K562 (cell line): ENCODE data around the gene CNP. TPM values are rescaled to one million over a fixed set of nuclear protein-coding genes. Genes with fewer than 3 reads are reported as not detected.

Source experiments
- ATAC-seq: fragments of 200-7000 bp; cut with Tn5 transposase; 3 replicates; pipeline ENCODE4 v1.9.1; 2020; ENCODE audit warnings: moderate library complexity
- BruUV-seq: library from RNA; stranded (reverse); fragments of 400-500 nt; replicated peaks from 2 replicates; lab custom pipeline; 2021; lab: Mats Ljungman, UMichigan
- CTCF ChIA-PET: fragments of 300-600 bp; formaldehyde crosslinking; extraction: SDS; loops from one replicate; lab custom pipeline; 2021; ENCODE audit warnings: low intra/inter-chr PET ratio; lab: Yijun Ruan, JAX
- POLR2A ChIA-PET: fragments of 300-600, 350-650 bp; sonication (Branson Sonifier 250); formaldehyde crosslinking; extraction: SDS; loops from one replicate; lab custom pipeline; 2021; ENCODE audit warnings: antibody characterized with exemption, inconsistent platforms; lab: Yijun Ruan, JAX
- DNase-seq, 4 experiments: peaks; one replicate each; pipeline versions ENCODE4 v3.0.0 to v3.0.0-alpha.2; 2011 to 2018; ENCODE audit warnings: low spot score in 3 of 4, mixed read lengths in 3 of 4; ENCODE audit errors: extremely low read depth in 1 of 4
- FAIRE-seq: peaks from 2 replicates; lab custom pipeline; 2011; peaks lifted over from hg19 to GRCh38; lab: Jason Lieb, UNC
- H2AFZ ChIP-seq: 2 replicates; pipeline ENCODE4 v1.6.0; 2011; ENCODE audit warnings: low read depth, low read length, control low read depth, inconsistent platforms
- H3K27ac ChIP-seq: fragments of 200-600 bp; 3 replicates; pipeline ENCODE4 v1.8.0; 2011; ENCODE audit warnings: low read depth, mild to moderate bottlenecking, control low read depth, inconsistent platforms, low read length, moderate library complexity, mixed read lengths; ENCODE audit errors: extremely low read depth
- H3K27me3 ChIP-seq, 2 experiments: fragments of 300-600 bp in 1 of 2; 2 replicates in 1 of 2; 3 replicates in 1 of 2; pipeline versions ENCODE4 v1.6.0 to v1.8.0; 2011; ENCODE audit warnings: inconsistent platforms in 2 of 2, low read length in 2 of 2, mild to moderate bottlenecking in 1 of 2, mixed read lengths in 1 of 2, moderate library complexity in 1 of 2; ENCODE audit not compliant: control insufficient read depth in 2 of 2, insufficient read depth in 2 of 2
- H3K36me3 ChIP-seq: fragments of 300-600 bp; 3 replicates; pipeline ENCODE4 v1.8.0; 2011; ENCODE audit warnings: mild to moderate bottlenecking, low read length, inconsistent platforms; ENCODE audit not compliant: control insufficient read depth, insufficient read depth
- H3K4me1 ChIP-seq, 2 experiments: fragments of 200-600 bp in 1 of 2; replicated peaks in 1 of 2; 2 replicates in 1 of 2; 3 replicates in 1 of 2; pipeline versions ENCODE4 v1.5.1 to v1.8.0; 2011; ENCODE audit warnings: inconsistent platforms in 2 of 2, low read length in 2 of 2, mild to moderate bottlenecking in 1 of 2, mixed read lengths in 1 of 2, moderate library complexity in 1 of 2; ENCODE audit not compliant: control insufficient read depth in 2 of 2, insufficient read depth in 2 of 2
- H3K4me2 ChIP-seq: 2 replicates; pipeline ENCODE4 v1.6.1; 2011; ENCODE audit warnings: low read length, control low read depth, inconsistent platforms, mixed read lengths; ENCODE audit not compliant: insufficient read depth
- H3K4me3 ChIP-seq: fragments of 200-600 bp; sonication (generic), shearing (Covaris generic); 2 replicates; pipeline ENCODE4 v1.5.1; 2016; ENCODE audit warnings: control low read depth, inconsistent platforms
- H3K79me2 ChIP-seq: fragments of 200-600 bp; 3 replicates; pipeline ENCODE4 v1.8.0; 2011; ENCODE audit warnings: low read length, inconsistent platforms; ENCODE audit not compliant: control insufficient read depth, insufficient read depth
- H3K9ac ChIP-seq, 2 experiments: 2 replicates each; pipeline versions ENCODE4 v1.6.0 to v1.6.1; 2011; ENCODE audit warnings: low read depth in 2 of 2, low read length in 2 of 2, control low read depth in 1 of 2, inconsistent platforms in 1 of 2, mild to moderate bottlenecking in 1 of 2, mixed read lengths in 1 of 2; ENCODE audit not compliant: insufficient read depth in 1 of 2
- H3K9me1 ChIP-seq: one replicate; pipeline ENCODE4 v1.6.0; 2011; ENCODE audit warnings: inconsistent platforms, mild to moderate bottlenecking, low read length, moderate library complexity; ENCODE audit not compliant: control insufficient read depth, insufficient read depth
- H3K9me3 ChIP-seq: replicated peaks from 2 replicates; pipeline ENCODE4 v1.5.1; 2011; ENCODE audit warnings: low read depth, low read length, inconsistent platforms; ENCODE audit not compliant: control insufficient read depth, insufficient read depth
- H4K20me1 ChIP-seq: replicated peaks from 2 replicates; pipeline ENCODE4 v1.6.1; 2011; ENCODE audit warnings: low read length, inconsistent platforms, mixed read lengths; ENCODE audit not compliant: control insufficient read depth, insufficient read depth
- FOSL1 ChIP-seq: fragments of 200-800 bp; sonication (Bioruptor generic); conservative IDR thresholded peaks from 2 replicates; pipeline ENCODE4 v1.6.1; 2016; ENCODE audit warnings: missing genetic modification characterization, missing compliant biosample characterization
- MYNN ChIP-seq, 2 experiments: sonication (generic); formaldehyde crosslinking in 1 of 2; IDR thresholded peaks; 2 replicates each; pipeline versions ENCODE4 v1.5.0 to v1.6.1; 2016 to 2020; ENCODE audit warnings: antibody characterized with exemption in 1 of 2, missing genetic modification reagents in 1 of 2
- NFATC3 ChIP-seq: fragments of 450-650 bp; IDR thresholded peaks from 2 replicates; pipeline ENCODE4 v1.6.1; 2017; ENCODE audit warnings: mild to moderate bottlenecking
- POLR2A ChIP-seq: fragments of 450-650 bp; conservative IDR thresholded peaks from 2 replicates; pipeline ENCODE4 v1.6.1; 2016
- POLR2AphosphoS2 ChIP-seq: IDR thresholded peaks from 2 replicates; pipeline ENCODE4 v1.6.1; 2012; ENCODE audit warnings: low read length, improper control_type of control experiment
- POLR2G ChIP-seq: fragments of 200-400 bp; formaldehyde crosslinking; IDR thresholded peaks from 2 replicates; pipeline ENCODE4 v1.6.1; 2017; ENCODE audit warnings: low read depth, mild to moderate bottlenecking, antibody characterized with exemption, low read length, moderate library complexity
- RBFOX2 ChIP-seq: fragments of 200-400 bp; formaldehyde crosslinking; IDR thresholded peaks from 2 replicates; pipeline ENCODE4 v1.6.1; 2017; ENCODE audit warnings: low read depth, mild to moderate bottlenecking, low read length, moderate library complexity
- RBM22 ChIP-seq: fragments of 200-400 bp; formaldehyde crosslinking; IDR thresholded peaks from 2 replicates; pipeline ENCODE4 v1.6.1; 2018; ENCODE audit warnings: low read length, low read depth; ENCODE audit not compliant: poor library complexity, severe bottlenecking
- WGBS: fragments of 100-300 bp; shearing (Covaris generic); methylation state at CpG from one replicate; pipeline ENCODE4 v1.1.6; 2016; ENCODE audit warnings: low coverage, mixed read lengths; ENCODE audit not compliant: insufficient coverage; ENCODE audit errors: missing lambda C conversion rate; 5-methylcytosine and 5-hydroxymethylcytosine counted together
- in situ Hi-C: fragments of 300-500 bp; cut with MboI; formaldehyde crosslinking; loops from 4 replicates; pipeline ENCODE4 v1.15.0; 2018; ENCODE audit warnings: inconsistent platforms, mixed read lengths
- intact Hi-C: fragments of 100-400 bp; cut with micrococcal nuclease; formaldehyde crosslinking; loops from 2 replicates; pipeline ENCODE4 v1.14.2; 2022
- polyA plus RNA-seq, 8 experiments: library from polyadenylated mRNA; depleted of rRNA in 4 of 8; stranded (reverse) in 5 of 8; unstranded in 3 of 8; fragments of >200 nt; fragmentation: Nextera tagmentation in 2 of 8; fragmentation: Illumina TruSeq in 1 of 8; extraction: Ambion mirVana in 2 of 8; extraction: Trizol in 1 of 8; gene quantifications; 2 replicates each; pipeline versions ENCODE4 v1.2.1 to v1.2.3, GENCODE V29; 2011 to 2014; ENCODE audit warnings: inconsistent platforms in 1 of 8, missing spikeins in 1 of 8
- total RNA-seq, 7 experiments: library from RNA; depleted of rRNA in 6 of 7; stranded (reverse); fragments of >200 nt in 6 of 7; fragmentation: Illumina TruSeq in 2 of 7; extraction: Trizol in 2 of 7; gene quantifications; 2 replicates each; pipeline versions ENCODE4 v1.2.1 to v1.2.3, GENCODE V29; 2011 to 2021; ENCODE audit warnings: low replicate concordance in 1 of 7
- TF ChIP-seq, protein P1 (sequence below): fragments of 250-450 bp; sonication (Bioruptor Pico); IDR thresholded peaks from 2 replicates; pipeline ENCODE4 v1.5.0; 2021; ENCODE audit warnings: mild to moderate bottlenecking, moderate library complexity

The CNP gene
- total and polyA plus RNA-seq, 9 of the 15 experiments (the other 6 are each of a cell fraction or from before 2014, with no cell fraction given) = 1.7 to 52.0 (median 29.1) TPM

GRCh38 chr17:41970901-41971331 lies 4.3 kb downstream of the CNP start (continued):
- TF ChIP-seq, protein P1, sequence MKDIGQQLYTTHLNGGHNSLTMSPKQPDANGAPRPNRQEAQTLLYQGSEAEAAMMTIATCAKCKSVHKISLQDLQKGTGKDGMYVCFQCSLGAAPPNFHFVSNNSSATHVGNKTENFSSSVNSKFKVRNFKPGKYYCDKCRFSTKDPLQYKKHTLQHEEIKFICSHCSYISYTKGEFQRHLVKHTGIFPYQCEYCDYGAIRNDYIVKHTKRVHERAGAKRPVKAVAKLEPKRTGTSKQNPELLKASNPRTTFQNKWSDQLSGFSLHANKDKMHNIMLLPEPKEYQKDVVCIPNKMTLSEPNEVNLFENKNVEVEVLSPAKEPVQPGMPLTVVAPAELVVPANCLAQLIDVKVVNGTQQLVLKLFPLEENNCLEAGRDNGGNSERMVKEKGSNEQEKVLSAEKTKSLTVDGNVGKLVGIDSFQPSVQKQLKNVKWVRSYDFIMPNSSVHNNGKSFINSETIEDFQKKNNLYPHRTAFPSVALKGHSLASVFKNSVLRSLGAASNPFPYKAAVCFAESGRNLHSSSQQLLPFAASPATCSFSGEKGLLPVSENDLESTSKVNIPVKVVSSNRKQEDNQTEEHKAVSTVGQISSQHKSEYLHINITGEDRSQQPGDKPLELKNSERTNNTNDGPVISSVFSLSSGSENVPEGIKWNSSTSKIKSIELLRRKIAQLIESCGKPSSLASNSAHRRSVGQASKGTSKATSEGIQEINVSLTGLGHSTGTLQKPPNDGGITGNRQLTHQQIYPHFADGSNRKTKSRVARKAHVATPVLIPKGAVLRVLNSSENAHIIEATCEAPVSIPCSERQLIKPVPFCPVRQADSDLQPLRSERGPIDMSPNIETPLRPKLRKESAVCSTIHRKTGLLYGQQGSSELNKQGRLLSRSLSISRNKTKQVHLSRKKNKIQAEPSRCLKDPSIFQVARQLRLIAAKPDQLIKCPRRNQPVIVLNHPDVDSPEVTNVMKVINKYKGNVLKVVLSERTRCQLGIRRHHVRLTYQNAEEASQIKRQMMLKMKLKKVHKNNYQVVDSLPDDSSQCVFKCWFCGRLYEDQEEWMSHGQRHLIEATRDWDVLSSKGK (CRISPR knock-in tag) = no peak
- TF ChIP-seq FOSL1 = no peak
- peak; percentile 61; the same call in 1 of the 2 replicates for TF ChIP-seq POLR2AphosphoS2
- no peak for TF ChIP-seq NFATC3

GRCh38 chr17:41971721-41972523 lies 5.3 kb downstream of the CNP start:
- Histone ChIP-seq H3K27ac (no peak overlapping the region; the same call in 2 of the 3 replicates), H3K9ac (no peak overlapping the region), H3K4me1 (peaks cover 4 to 28% of the 10 kb centered on the region in 2 experiments; a peak in 3 of 5 replicates), H3K9me1 (peaks cover 3% of the 10 kb centered on the region), H2AFZ (no peak overlapping the region), H3K4me2 (no peak overlapping the region), H3K4me3 (no peak overlapping the region), H4K20me1 (no peaks in the 10 kb centered on the region; the same call in 1 of the 2 replicates), H3K27me3 (no peaks in the 10 kb centered on the region), H3K79me2 (peaks cover 13% of the 10 kb centered on the region), H3K9me3 (no peaks in the 10 kb centered on the region; the same call in 1 of the 2 replicates), H3K36me3 (peaks cover 79% of the 10 kb centered on the region)
- 92% methylated on average over 18 of the region's 18 CpGs for WGBS
- TF ChIP-seq RBFOX2 = peak; percentile 44
- peak; percentile 16; the same call in 1 of the 2 replicates for TF ChIP-seq MYNN (IDR thresholded peaks at IDR 0.05)
- TF ChIP-seq MYNN (CRISPR knock-in tag; IDR thresholded peaks at IDR 0.05) = no peak
- TF ChIP-seq POLR2G = peak; percentile 39; the same call in 1 of the 2 replicates
- TF ChIP-seq RBM22 = no peak
- TF ChIP-seq POLR2A = peak; percentile 7; the same call in 1 of the 2 replicates
- DNase-seq (no peak), FAIRE-seq (no peak), ATAC-seq (no peak)
- intact Hi-C loops (no loop called here), in situ Hi-C loops (no loop called here)
- no TSS peak for BruUV-seq
- ChIA-PET POLR2A (interaction anchor here (0.6 to 2.1 kb wide), 7 partner anchors 10 to 142 kb away, joined by 3 to 6 read pairs (median 4); no protein-coding TSS in a partner anchor), CTCF (no interaction called here)
